Brain pericyte (primary cell): ENCODE data around the gene MALRD1.

ENCODE experiments used
- DNase-seq: peaks from one replicate; pipeline ENCODE4 v3.0.0-alpha.2; 2012; ENCODE audit warnings: low read depth, low spot score

The MALRD1 gene

GRCh38 chr10:19347621-19348020 is 299.0 kb downstream of the MALRD1 start:
- DNase-seq = no peak

- no peak for DNase-seq
Measured at GRCh38 chr10:19367176-19367575, 318.6 kb downstream of the MALRD1 start.

- no peak for DNase-seq
Measured at GRCh38 chr10:19373988-19374387, 325.4 kb downstream of the MALRD1 start.

GRCh38 chr10:19385846-19386450 is 337.3 kb downstream of the MALRD1 start:
- DNase-seq = no peak

- DNase-seq = no peak
Measured at GRCh38 chr10:19408924-19409323, 360.3 kb downstream of the MALRD1 start.

- DNase-seq = no peak
Measured at GRCh38 chr10:19411119-19411518, 362.5 kb downstream of the MALRD1 start.

DNA sequence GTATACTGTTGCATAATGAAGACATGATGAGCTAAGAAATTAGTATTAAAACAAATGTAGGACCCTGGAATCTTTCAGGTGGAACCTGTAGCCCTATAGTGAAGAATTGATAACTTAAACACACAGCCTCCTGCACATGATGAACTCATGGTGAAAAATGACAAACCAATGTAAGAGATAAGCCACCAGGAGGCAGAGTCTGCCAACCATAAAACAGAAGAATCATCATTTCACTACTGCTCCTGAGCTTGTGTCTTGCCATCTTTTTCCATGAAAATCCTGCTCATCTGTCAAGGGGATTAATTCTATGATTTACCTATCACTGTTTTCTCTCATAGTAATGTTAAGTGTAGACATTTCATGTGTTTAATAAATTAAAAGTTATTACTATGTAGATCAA is 363.9 kb downstream of the MALRD1 start:
- DNase-seq = no peak

DNA sequence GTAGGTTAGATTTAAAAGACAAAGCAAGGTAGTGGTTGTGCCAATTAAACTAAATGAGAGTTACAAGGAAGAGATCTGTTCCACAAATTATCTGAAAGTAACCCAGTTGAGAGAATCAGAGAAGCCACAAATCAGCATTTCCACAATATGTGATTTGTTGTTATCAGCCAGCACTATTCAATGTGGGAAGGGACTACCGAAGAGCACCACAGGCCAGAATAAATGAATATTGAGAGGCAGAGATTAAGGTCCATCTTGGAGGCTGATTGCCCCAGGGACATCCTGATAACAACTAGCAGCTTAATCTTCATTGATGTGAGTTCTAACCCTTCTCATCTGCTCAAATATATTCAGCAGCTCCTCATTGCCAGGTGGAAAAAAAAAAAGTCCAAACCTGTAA is 367.6 kb downstream of the MALRD1 start:
- DNase-seq = no peak

DNA sequence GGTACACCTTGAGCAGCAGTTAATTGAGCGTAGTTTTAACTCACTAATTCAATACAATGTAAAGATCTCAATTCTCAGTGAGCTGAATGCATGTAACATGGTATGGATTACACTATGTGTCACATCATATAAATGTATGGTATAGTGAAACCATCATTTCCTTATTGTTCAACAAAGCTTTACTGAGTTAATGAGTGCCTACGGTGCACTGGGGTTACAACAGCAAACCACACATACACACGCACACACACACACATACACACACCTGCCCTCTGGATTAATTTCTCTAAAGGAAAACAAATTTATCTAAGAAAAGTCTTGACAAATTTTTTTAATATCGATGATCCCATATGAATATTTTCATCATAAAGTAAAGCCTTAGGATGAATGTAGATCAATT is 369.1 kb downstream of the MALRD1 start:
- no peak for DNase-seq

- no peak for DNase-seq
Measured at GRCh38 chr10:19421674-19422073, 373.1 kb downstream of the MALRD1 start.

- no peak for DNase-seq
Measured at GRCh38 chr10:19426034-19426433, 377.4 kb downstream of the MALRD1 start.

GRCh38 chr10:19431622-19432351 is 383.2 kb downstream of the MALRD1 start:
- no peak for DNase-seq

- DNase-seq = no peak
Measured at GRCh38 chr10:19449860-19450259, 401.3 kb downstream of the MALRD1 start.

DNA sequence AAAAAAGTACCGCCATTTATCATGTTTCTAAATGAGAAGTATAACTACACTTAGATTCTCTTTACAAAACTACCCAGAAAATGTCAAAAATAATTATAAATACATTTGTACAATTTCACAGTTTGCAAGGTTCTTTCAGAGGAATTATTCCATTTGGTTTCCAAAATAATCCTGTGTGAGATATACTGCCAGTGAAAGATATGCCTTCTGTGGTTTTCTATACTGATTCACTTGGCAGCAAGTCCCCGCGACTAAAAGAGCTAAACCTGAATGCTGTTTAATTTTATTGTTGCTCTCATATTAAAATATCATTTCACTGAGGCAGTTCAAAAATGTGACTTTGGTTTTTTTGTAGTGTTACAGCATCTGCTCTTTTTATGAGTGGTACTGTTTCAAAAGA is 402.8 kb downstream of the MALRD1 start:
- no peak for DNase-seq

DNA sequence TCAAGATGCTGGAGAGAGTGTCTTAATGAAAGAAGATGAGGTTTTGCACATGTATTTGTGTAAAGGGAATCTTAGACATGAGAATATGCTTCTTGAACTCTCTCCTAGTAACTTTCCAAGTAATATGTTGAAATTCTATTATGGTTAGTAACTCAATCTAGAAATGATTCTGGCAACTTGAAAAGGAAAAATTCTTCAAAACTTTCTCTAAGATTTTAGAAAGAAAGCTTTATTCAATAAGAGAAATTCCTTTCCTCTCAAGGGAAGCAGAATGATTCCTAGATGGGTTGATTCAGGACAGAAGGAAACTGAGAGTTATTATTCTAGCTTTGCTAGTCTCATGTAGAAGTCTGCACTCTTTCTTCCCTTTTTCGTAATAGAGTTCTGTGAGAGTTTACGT is 403.3 kb downstream of the MALRD1 start:
- no peak for DNase-seq

GRCh38 chr10:19453967-19454366 is 405.4 kb downstream of the MALRD1 start:
- DNase-seq = no peak

DNA sequence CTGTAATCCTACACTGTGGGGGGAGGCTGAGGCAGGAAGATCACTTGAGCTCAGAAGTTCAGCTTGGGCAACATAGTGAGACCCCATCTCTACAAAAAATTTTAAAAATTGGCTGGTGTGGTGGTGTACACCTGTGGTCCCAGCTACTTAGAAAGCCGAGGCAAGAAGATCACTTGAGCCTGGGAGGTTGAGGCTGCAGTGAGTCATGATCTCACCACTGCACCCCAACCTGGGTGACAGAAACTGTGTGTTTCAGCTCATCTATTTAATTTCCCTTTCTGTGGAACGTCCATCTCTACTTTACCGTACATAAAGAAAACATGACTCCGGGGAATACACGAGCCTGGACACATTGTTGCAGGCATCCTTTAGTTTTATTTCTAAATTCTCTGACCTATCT is 413.0 kb downstream of the MALRD1 start:
- no peak for DNase-seq

- no peak for DNase-seq
Measured at GRCh38 chr10:19466709-19467108, 418.1 kb downstream of the MALRD1 start.

DNA sequence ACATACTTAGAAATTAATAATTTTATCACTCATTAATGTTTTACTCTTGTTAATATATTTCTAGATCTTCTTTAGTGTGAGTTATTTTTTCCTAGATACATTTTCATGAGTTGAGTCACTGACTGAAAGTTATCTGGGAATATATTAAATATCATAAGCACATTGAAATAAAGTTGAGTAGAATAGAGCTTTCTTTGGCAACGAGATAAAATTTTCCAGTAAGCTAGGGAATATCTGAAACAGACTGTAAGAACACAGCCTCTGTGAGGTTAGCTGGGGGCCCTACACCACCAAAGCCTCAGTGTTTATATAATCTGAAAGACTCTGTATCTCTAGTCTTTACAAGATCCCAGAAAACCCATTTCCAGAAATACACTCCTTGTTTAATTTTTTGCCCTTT is 419.8 kb downstream of the MALRD1 start:
- DNase-seq = no peak

- no peak for DNase-seq
Measured at GRCh38 chr10:19469521-19469920, 420.9 kb downstream of the MALRD1 start.

- DNase-seq = no peak
Measured at GRCh38 chr10:19479854-19480253, 431.3 kb downstream of the MALRD1 start.

GRCh38 chr10:19480353-19480752 is 431.8 kb downstream of the MALRD1 start:
- no peak for DNase-seq

GRCh38 chr10:19483421-19483820 is 434.8 kb downstream of the MALRD1 start:
- no peak for DNase-seq
